NCI-H82 (cell line): ENCODE data around the gene NRG3.
"Not testable (repeated sequence)": the region's sequence is repeated elsewhere in the genome, so short reads cannot be mapped to it uniquely, and the experiment has no call there.

Source experiments
- DNase-seq: peaks from one replicate; lab custom pipeline; 2025; lab: John Stamatoyannopoulos, UW

Gene NRG3

GRCh38 chr10:82282782-82283456, 407.9 kb downstream of the NRG3 start:
- DNase-seq: peak; percentile 39

DNA sequence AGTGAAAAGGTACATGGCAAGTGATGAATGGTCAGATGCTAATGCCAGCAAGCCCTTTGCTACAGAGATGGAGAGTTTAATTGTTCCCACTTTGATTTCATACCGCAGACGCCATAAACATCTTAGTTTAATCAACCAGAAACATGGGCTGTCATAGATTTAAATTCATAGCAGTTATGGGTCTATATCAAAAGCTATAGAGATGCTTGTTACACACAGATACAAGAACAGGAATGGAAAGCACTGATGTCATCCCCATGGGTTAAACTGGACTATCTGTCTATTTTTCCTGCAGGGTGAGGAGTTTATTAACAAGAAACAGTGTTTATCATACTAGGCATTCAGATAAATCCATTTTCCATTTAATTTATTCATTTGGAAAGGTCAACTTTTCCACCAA, 409.2 kb downstream of the NRG3 start:
- no peak for DNase-seq

GRCh38 chr10:82288461-82288881, 413.5 kb downstream of the NRG3 start:
- no peak for DNase-seq

DNA sequence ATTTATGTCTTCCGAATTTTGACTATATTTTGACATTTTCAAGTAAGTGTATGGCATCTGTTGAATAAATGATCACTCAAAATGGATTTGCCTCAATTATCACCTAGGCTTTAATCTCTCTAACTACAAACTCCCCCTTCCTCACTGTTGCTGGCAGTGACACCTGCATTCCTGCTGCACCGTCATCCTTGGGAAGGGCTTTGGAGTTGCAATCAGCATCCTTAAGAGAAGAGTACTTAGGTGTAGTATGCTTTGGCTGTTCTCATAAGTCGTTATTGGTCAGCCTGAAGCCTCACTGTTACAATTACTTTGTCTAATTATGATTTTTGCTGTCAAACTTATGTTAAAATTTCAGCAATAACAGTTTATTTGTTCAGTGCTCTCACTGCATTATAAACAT, 415.0 kb downstream of the NRG3 start:
- no peak for DNase-seq

DNA sequence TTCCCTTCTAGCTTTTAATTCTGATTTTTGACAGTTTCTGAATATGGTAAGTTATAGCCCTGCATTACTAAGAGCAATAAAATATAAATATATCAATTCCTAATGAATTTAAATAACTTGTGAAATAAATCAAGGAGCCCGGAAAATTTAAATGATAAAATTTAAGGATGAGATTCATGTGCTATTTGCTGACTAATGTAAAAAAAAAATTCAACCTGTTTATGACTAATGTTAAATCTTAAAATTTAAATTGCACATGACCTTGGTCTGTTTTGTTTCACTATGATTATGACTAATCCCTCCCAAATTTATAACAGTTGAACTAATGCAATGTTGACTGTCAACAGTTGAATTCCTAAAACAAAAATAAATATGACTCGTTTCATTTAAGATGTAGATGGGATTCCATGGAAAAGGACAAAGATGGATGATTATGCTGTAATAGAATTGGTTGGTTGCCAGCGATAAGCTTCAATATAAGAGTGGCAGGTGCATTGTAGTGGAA, 419.9 kb downstream of the NRG3 start:
- DNase-seq: no peak

DNA sequence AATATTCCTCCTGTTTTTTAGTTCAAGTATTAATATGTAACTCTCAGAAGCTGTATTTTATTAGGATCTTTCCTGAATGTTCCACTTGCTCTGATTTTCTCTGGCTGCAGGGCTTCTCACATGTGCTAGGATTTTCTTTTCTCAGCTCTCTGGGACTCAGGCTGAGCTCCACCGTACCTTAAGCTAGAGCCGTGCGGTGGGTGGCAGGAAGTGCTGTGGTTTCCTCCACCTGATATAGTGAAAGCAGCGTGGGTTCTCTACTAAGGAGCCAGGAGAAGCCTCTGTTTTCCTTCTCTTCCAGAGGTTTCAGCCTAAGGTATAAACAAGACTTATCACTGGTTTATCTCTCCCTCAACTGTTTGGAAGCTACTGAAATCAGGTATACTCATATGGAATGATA, 433.6 kb downstream of the NRG3 start:
- DNase-seq: no peak

DNA sequence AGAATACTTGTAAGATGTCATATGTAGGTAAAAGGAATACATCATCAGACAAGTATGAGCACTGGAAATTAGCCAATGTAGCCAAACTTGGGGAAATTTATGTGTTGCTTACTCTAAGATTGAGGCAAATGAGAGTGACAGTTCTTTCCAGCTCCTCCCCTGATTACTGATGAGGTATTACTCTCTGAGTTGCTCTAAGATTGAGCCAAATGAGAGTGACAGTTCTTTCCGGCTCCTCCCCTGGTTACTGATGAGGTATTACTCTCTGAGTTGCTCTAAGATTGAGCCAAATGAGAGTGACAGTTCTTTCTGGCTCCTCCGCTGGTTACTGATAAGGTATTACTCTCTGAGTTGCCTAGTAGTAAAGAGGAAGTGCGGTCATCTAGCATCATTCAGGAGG, 435.8 kb downstream of the NRG3 start:
- no peak for DNase-seq

DNA sequence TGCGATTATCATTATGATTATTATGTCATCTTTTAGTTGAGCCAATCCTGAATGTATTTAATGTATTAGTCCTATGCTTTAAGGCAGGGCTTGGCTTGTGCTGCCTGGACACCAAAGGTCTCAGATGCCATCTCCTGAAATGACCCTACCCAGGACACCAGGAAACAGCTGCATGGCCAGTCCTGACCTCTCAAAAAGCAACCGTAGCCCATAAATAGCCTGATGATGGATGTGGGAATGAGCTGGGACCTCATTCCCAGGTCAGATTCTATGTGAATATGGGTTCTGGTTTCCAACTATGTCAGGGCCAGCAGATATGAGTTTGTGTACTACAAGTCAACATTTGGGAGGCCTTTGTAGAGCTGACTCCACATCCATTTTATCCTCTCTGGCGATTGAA, 438.4 kb downstream of the NRG3 start:
- DNase-seq: no peak

DNA sequence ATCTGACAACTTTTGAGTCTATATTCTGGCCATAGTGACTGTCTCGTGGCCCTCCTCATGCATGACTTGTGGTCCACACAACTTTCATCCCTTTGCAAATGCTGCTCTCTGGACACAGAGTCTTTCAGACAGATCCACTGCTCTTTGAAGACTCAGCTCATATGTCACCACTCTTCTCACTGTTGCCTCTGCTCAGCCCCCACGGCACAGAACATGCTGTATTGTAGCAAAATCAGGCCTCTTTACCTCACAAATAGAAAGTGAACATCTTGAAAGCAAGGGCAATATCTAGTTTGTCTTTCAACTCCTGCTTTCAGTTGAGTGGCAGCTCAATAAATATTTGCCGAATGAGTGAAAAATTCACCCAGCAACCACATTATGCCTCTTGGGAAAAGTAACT, 443.5 kb downstream of the NRG3 start:
- DNase-seq: no peak

- DNase-seq: peak; percentile 73
Measured at GRCh38 chr10:82319074-82319473, 444.1 kb downstream of the NRG3 start.

DNA sequence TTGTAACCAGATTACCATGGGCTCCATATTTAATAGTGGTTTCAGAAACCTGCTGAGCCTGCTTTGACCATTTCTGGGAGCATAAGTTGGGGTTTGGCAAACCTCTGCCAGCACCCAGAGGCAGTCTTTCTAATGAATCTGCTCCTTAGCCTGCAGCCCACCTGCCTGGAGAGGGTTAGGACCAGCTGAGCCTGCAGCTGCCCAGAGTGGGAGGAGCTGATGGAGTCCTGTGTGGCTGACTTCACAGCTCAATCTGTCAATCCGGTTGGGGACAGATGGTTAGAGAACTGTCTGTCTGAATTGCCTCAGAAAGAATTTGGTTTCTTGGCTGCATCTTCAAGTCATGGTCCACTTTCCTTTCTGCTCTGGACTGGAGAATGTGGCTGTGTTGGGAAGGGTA, 444.6 kb downstream of the NRG3 start:
- DNase-seq: peak; percentile 93

DNA sequence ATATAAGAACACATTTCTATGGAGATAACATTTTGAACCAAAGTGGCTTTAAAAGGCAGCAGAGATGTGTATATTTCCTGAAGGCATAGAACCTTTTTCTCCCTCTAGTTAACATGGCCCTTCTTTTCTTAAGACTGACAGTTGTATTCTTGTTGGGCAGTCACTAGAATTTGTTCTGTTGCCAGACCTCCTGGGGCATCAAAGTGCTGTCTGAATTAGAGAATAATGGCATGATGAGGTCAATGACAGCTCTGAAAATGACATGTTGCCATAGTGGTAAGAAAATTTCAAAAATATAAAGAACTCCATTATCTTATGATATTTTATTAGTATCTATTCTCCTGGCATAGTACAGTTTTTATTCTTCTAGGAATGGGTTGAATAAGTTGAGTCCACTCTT, 446.7 kb downstream of the NRG3 start:
- no peak for DNase-seq

GRCh38 chr10:82331716-82332115, 456.7 kb downstream of the NRG3 start:
- no peak for DNase-seq

DNA sequence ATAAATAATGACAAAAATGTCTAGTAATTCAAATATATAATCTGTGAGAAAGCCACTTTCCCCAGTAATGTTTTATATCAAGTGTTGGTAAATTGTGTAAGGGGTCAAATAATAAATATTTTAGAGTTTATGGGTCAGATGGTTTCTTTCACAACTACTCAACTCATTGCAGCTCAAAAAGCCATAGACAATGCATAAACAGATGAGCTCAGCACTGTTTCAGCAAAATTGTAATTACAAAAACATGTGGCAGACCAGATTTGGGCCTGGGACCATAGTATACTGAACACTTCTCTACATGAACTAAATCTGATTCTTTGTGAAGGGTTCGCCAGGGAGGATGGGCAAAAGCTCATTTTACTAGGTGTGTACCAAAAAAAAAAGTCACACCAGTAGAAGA, 460.8 kb downstream of the NRG3 start:
- no peak for DNase-seq

DNA sequence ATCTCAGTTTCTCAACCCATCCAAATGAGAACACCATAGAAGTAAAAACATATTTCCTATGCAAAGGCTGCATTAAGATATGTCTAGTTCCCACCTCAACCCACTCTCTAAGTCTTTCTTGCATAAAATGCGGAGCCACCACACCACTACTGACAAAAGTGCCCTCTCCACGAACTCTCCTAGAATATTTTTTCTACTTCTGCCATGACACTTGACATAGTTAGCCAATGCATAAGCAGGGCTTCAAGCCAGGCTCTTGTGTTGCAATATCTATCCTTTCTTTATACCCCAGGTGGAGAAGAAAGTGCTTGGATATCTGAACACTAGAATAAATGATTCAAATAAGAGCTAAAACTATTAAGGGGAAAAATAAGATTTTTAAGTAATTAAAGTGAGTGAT, 465.2 kb downstream of the NRG3 start:
- no peak for DNase-seq

- DNase-seq: not testable (repeated sequence)
Measured at GRCh38 chr10:82349590-82349989, 474.6 kb downstream of the NRG3 start.

DNA sequence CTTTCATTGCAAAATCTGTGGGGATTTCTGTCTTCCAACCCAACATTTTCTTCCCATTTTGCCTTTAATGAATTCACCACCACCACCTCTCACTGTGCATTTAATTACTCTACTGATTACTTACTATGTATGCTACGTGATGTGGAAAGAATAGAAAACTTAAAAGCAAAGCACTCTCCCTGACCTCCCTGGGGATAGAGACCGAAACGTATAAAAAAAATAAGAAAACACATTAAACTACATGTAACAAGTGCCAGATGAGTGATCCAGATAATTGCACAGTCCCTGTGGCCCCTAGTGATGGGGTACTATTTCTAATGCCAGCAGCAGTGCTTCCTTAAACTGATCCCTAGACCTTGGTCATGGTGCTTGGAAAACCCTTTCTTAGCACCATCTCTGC, 478.4 kb downstream of the NRG3 start:
- DNase-seq: no peak

- DNase-seq: no peak
Measured at GRCh38 chr10:82358486-82359099, 483.6 kb downstream of the NRG3 start.

GRCh38 chr10:82361256-82361655, 486.3 kb downstream of the NRG3 start:
- DNase-seq: no peak

GRCh38 chr10:82377608-82378007, 502.6 kb downstream of the NRG3 start:
- peak; percentile 48 for DNase-seq

DNA sequence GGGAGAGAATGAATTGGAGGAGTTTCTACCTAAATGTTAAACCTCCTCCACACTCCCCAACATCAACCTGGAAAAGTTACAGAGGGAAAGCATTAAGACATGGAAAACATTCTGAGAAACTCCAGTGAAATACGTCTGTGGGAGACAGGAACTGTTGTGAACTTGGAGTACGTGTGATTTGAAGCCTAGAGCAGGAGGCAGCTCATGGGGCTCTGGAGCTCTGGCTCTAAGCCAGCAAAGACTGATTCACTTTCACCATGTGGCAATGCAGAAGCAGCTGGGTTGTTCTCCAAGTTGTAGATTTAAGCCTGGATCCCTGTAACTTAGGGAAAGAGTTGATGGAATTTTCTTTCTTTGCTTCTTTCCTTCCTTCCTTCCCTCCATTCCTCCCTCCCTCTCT, 503.2 kb downstream of the NRG3 start:
- peak; percentile 42 for DNase-seq

DNA sequence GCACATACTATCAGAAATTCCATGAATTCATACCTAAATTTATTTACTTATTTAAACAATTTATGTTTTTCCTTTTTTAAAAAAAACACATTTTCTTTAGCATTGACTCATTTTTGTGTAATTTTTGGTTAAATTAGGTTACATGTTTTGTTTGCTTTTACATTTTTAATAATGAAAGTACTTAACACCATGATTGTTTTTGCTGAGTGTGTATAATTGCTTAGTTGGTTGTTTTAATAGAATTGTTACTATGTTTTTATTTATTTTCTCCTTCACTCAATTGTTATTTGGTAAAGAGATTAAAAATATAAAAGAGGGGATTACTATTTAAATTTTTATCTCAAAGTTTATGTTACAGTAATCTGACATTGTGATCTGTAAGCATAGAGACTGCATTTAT, 508.4 kb downstream of the NRG3 start:
- DNase-seq: no peak

- no peak for DNase-seq
Measured at GRCh38 chr10:82390866-82391658, 516.1 kb downstream of the NRG3 start.
